NCI-H1436 treated with DMSO at 0.1 percent for 48 hours (cell line): ENCODE data around the gene HIGD2B.
"Not testable (repeated sequence)": the region's sequence is repeated elsewhere in the genome, so short reads cannot be mapped to it uniquely, and the experiment has no call there.

ENCODE experiments used
- DNase-seq: peaks from one replicate; lab custom pipeline; 2025; lab: John Stamatoyannopoulos, UW

HIGD2B gene

GRCh38 chr15:72685925-72686794 lies at the start of gene HIGD2B, which contains the start of gene BBS4:
TSS of gene HIGD2B (minus strand) at chr15:72686182. CDS start at chr15:72676374, 9,808 bp downstream.
TSS of gene BBS4 (plus strand) at chr15:72686207. CDS start at chr15:72686228, 21 bp downstream.
- no peak for DNase-seq

GRCh38 chr15:72735111-72735510 lies 49.1 kb upstream of the HIGD2B start:
- no peak for DNase-seq

GRCh38 chr15:72733941-72734738 lies 48.2 kb upstream of the HIGD2B start:
- no peak for DNase-seq

GRCh38 chr15:72732516-72732915 lies 46.5 kb upstream of the HIGD2B start:
- DNase-seq = no peak

- DNase-seq = no peak
These were observed 46.1 kb upstream of the HIGD2B start for GRCh38 chr15:72732086-72732485.

GRCh38 chr15:72728821-72729220 lies 42.8 kb upstream of the HIGD2B start:
- DNase-seq = no peak

GRCh38 chr15:72728249-72728648 lies 42.3 kb upstream of the HIGD2B start:
- DNase-seq = not testable (repeated sequence)

- no peak for DNase-seq
These were observed 41.2 kb upstream of the HIGD2B start for GRCh38 chr15:72727154-72727553.

- not testable (repeated sequence) for DNase-seq
These were observed 39.9 kb upstream of the HIGD2B start for GRCh38 chr15:72725851-72726250.

GRCh38 chr15:72725446-72725845 lies 39.5 kb upstream of the HIGD2B start:
- DNase-seq = no peak

- no peak for DNase-seq
These were observed 38.0 kb upstream of the HIGD2B start for GRCh38 chr15:72724028-72724427.

- no peak for DNase-seq
These were observed 36.2 kb upstream of the HIGD2B start for GRCh38 chr15:72722071-72722696.

GRCh38 chr15:72708551-72709303 lies 22.7 kb upstream of the HIGD2B start:
- DNase-seq = not testable (repeated sequence)

GRCh38 chr15:72706266-72706665 lies 20.3 kb upstream of the HIGD2B start:
- no peak for DNase-seq

- no peak for DNase-seq
These were observed 14.1 kb upstream of the HIGD2B start for GRCh38 chr15:72700076-72700475.

- no peak for DNase-seq
These were observed 13.0 kb upstream of the HIGD2B start for GRCh38 chr15:72698938-72699337.

GRCh38 chr15:72690938-72691337 lies 5.0 kb upstream of the HIGD2B start:
- DNase-seq = no peak

GRCh38 chr15:72688697-72689096 lies 2.7 kb upstream of the HIGD2B start:
- DNase-seq = no peak

GRCh38 chr15:72685301-72685924 lies 569 bp downstream of the HIGD2B start:
- DNase-seq = no peak

GRCh38 chr15:72682772-72683171 lies 3.2 kb downstream of the HIGD2B start:
- DNase-seq = no peak

GRCh38 chr15:72680931-72681330 lies 5.1 kb downstream of the HIGD2B start:
- DNase-seq = no peak
